ENCODE data around the gene GIPC2. TPM values are rescaled to one million over a fixed set of nuclear protein-coding genes. Genes with fewer than 3 reads are reported as not detected.
A peak's percentile ranks its signal among the peaks of the same experiment; 100 is the strongest.

Gene GIPC2
- total and polyA plus RNA-seq, 9 of the 15 experiments (the other 6 are each of a cell fraction or from before 2014, with no cell fraction given) = 0.01 to 0.05 (median 0.04) TPM; not detected in 3

DNA sequence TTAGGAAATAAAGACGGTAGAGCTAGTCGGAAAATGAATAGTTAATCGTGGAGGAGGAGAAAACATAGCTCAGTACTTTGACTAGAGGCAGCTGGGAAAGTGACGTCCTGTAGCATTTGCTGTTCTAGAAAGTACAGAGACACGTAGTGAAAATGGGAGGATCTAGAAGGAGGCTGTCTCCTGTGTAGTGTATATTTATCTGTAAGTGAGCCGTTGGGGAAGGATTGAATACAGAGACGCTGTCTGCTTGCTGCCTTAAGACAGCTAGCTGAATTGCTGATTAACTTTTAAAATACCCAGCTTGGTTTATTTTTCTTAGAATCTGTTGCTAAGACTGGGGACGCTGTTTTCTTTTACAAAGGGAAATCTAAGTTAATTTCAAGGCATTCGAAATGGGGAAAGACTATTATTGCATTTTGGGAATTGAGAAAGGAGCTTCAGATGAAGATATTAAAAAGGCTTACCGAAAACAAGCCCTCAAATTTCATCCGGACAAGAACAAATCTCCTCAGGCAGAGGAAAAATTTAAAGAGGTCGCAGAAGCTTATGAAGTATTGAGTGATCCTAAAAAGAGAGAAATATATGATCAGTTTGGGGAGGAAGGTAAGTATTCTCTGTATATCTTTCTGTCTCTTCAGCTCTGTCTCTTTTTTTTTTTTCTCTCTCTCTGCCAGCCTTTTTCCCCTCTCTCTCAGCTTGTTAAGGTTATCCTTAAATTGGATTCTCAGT, 40.9 kb upstream of the GIPC2 start, which contains the start of gene DNAJB4 (continued):
- TF ChIP-seq, protein P1, sequence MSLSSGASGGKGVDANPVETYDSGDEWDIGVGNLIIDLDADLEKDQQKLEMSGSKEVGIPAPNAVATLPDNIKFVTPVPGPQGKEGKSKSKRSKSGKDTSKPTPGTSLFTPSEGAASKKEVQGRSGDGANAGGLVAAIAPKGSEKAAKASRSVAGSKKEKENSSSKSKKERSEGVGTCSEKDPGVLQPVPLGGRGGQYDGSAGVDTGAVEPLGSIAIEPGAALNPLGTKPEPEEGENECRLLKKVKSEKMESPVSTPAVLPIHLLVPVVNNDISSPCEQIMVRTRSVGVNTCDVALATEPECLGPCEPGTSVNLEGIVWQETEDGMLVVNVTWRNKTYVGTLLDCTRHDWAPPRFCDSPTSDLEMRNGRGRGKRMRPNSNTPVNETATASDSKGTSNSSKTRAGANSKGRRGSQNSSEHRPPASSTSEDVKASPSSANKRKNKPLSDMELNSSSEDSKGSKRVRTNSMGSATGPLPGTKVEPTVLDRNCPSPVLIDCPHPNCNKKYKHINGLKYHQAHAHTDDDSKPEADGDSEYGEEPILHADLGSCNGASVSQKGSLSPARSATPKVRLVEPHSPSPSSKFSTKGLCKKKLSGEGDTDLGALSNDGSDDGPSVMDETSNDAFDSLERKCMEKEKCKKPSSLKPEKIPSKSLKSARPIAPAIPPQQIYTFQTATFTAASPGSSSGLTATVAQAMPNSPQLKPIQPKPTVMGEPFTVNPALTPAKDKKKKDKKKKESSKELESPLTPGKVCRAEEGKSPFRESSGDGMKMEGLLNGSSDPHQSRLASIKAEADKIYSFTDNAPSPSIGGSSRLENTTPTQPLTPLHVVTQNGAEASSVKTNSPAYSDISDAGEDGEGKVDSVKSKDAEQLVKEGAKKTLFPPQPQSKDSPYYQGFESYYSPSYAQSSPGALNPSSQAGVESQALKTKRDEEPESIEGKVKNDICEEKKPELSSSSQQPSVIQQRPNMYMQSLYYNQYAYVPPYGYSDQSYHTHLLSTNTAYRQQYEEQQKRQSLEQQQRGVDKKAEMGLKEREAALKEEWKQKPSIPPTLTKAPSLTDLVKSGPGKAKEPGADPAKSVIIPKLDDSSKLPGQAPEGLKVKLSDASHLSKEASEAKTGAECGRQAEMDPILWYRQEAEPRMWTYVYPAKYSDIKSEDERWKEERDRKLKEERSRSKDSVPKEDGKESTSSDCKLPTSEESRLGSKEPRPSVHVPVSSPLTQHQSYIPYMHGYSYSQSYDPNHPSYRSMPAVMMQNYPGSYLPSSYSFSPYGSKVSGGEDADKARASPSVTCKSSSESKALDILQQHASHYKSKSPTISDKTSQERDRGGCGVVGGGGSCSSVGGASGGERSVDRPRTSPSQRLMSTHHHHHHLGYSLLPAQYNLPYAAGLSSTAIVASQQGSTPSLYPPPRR (CRISPR knock-in tag; IDR thresholded peaks at IDR 0.05; ENCODE audit: borderline replicate concordance) = no peak
- no peak for TF ChIP-seq JUNB (CRISPR knock-in tag; conservative IDR thresholded peaks at IDR 0.05)
- TF ChIP-seq CEBPB (tag; IDR thresholded peaks at IDR 0.05) = no peak
- no peak for TF ChIP-seq HMGN3 (IDR thresholded peaks at IDR 0.05; ENCODE audit: borderline replicate concordance, extremely low read depth, insufficient read length, low read depth, low read length)
- TF ChIP-seq, protein P2, sequence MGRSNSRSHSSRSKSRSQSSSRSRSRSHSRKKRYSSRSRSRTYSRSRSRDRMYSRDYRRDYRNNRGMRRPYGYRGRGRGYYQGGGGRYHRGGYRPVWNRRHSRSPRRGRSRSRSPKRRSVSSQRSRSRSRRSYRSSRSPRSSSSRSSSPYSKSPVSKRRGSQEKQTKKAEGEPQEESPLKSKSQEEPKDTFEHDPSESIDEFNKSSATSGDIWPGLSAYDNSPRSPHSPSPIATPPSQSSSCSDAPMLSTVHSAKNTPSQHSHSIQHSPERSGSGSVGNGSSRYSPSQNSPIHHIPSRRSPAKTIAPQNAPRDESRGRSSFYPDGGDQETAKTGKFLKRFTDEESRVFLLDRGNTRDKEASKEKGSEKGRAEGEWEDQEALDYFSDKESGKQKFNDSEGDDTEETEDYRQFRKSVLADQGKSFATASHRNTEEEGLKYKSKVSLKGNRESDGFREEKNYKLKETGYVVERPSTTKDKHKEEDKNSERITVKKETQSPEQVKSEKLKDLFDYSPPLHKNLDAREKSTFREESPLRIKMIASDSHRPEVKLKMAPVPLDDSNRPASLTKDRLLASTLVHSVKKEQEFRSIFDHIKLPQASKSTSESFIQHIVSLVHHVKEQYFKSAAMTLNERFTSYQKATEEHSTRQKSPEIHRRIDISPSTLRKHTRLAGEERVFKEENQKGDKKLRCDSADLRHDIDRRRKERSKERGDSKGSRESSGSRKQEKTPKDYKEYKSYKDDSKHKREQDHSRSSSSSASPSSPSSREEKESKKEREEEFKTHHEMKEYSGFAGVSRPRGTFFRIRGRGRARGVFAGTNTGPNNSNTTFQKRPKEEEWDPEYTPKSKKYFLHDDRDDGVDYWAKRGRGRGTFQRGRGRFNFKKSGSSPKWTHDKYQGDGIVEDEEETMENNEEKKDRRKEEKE (IDR thresholded peaks at IDR 0.05; ENCODE audit: borderline replicate concordance in 1 of 2, control insufficient read depth in 1 of 2, low read depth in 2 of 2, low read length in 1 of 2) = 0 out of 4 replicates have a peak, but pooled peaks of 1 of the 2 experiments have one; percentile 84
- TF ChIP-seq, protein P3, sequence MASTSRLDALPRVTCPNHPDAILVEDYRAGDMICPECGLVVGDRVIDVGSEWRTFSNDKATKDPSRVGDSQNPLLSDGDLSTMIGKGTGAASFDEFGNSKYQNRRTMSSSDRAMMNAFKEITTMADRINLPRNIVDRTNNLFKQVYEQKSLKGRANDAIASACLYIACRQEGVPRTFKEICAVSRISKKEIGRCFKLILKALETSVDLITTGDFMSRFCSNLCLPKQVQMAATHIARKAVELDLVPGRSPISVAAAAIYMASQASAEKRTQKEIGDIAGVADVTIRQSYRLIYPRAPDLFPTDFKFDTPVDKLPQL (IDR thresholded peaks at IDR 0.05; ENCODE audit: extremely low read depth, insufficient read length) = no peak
- TF ChIP-seq YY1 (IDR thresholded peaks at IDR 0.05; ENCODE audit: borderline replicate concordance in 1 of 3, control insufficient read depth in 1 of 3, extremely low read depth in 1 of 3, insufficient read depth in 3 of 3, insufficient read length in 1 of 3, insufficient replicate concordance in 2 of 3, low read depth in 1 of 3, low read length in 2 of 3) = peak in 1 of 3 experiments; percentile 65
- no peak for TF ChIP-seq KLF13 (tag; IDR thresholded peaks at IDR 0.05; ENCODE audit: borderline replicate concordance, low read depth)
- no peak for TF ChIP-seq ZBTB1 (CRISPR knock-in tag; IDR thresholded peaks at IDR 0.05; ENCODE audit: borderline replicate concordance, low read depth)
- no peak for TF ChIP-seq ATF1 (CRISPR knock-in tag; IDR thresholded peaks at IDR 0.05)
- peak; percentile 93 for TF ChIP-seq ATF1 (tag; IDR thresholded peaks at IDR 0.05)
- peak; percentile 64; the same call in 1 of the 2 replicates for TF ChIP-seq CREB1 (IDR thresholded peaks at IDR 0.05)
- TF ChIP-seq CREB1 (CRISPR knock-in tag; IDR thresholded peaks at IDR 0.05) = peak; percentile 53; the same call in 1 of the 2 replicates
- no peak for TF ChIP-seq RBM17 (IDR thresholded peaks at IDR 0.05; ENCODE audit: borderline replicate concordance, low read depth, low read length)
- TF ChIP-seq SMAD4 (CRISPR knock-in tag; conservative IDR thresholded peaks at IDR 0.05) = no peak

Measured in K562 (cell line).